K562 (cell line): Measurements from ENCODE around the gene PSRC1. TPM values are rescaled to one million over a fixed set of nuclear protein-coding genes. Genes with fewer than 3 reads are reported as not detected.

Experiments used
- COPS2 ChIP-seq: fragments of 450-650 bp; conservative IDR thresholded peaks from 2 replicates; pipeline ENCODE4 v1.6.1; 2016; ENCODE audit warnings: mild to moderate bottlenecking, moderate library complexity
- GTF2A2 ChIP-seq: IDR thresholded peaks from 2 replicates; pipeline ENCODE4 v1.6.1; 2016; ENCODE audit warnings: mild to moderate bottlenecking, missing genetic modification characterization, missing compliant biosample characterization
- HDAC8 ChIP-seq: fragments of 450-650 bp; IDR thresholded peaks from 2 replicates; pipeline ENCODE4 v1.6.1; 2016; ENCODE audit warnings: mild to moderate bottlenecking, missing genetic modification characterization, moderate library complexity, missing compliant biosample characterization
- MIER1 ChIP-seq: fragments of 450-650 bp; IDR thresholded peaks from 2 replicates; pipeline ENCODE4 v1.6.1; 2016; ENCODE audit warnings: antibody characterized with exemption, mild to moderate bottlenecking, low read depth
- NCOR1 ChIP-seq: fragments of 450-650 bp; IDR thresholded peaks from 2 replicates; pipeline ENCODE4 v1.6.1; 2016; ENCODE audit warnings: mild to moderate bottlenecking, moderate library complexity
- NR3C1 ChIP-seq: sonication (generic); formaldehyde crosslinking; IDR thresholded peaks from 2 replicates; pipeline ENCODE4 v1.8.1; 2022; ENCODE audit warnings: missing genetic modification reagents
- PRPF4 ChIP-seq: fragments of 200-400 bp; formaldehyde crosslinking; IDR thresholded peaks from one replicate; pipeline ENCODE4 v1.6.1; 2017; ENCODE audit warnings: low read length, low read depth, mild to moderate bottlenecking; ENCODE audit not compliant: insufficient read depth, poor library complexity, severe bottlenecking
- RBBP5 ChIP-seq: fragments of 200-600 bp; sonication (generic); IDR thresholded peaks from 2 replicates; pipeline ENCODE4 v1.6.1; 2012; ENCODE audit warnings: borderline replicate concordance, mild to moderate bottlenecking, low read length, control low read depth, inconsistent platforms; ENCODE audit not compliant: insufficient read depth, poor library complexity, severe bottlenecking
- RCOR1 ChIP-seq, 2 experiments: IDR thresholded peaks; 2 replicates each; pipeline ENCODE4 v1.6.1; 2012; ENCODE audit warnings: low read depth in 2 of 2, low read length in 2 of 2, borderline replicate concordance in 1 of 2, improper control_type of control experiment in 1 of 2
- RFX7 ChIP-seq: fragments of 250-450 bp; sonication (Bioruptor Pico); IDR thresholded peaks from 2 replicates; pipeline ENCODE4 v1.5.1; 2021; ENCODE audit warnings: mild to moderate bottlenecking
- SRSF1 ChIP-seq: fragments of 200-400 bp; formaldehyde crosslinking; IDR thresholded peaks from 2 replicates; pipeline ENCODE4 v1.6.1; 2017; ENCODE audit warnings: mild to moderate bottlenecking, low read depth, low read length, moderate library complexity
- TCF15 ChIP-seq: fragments of 250-450 bp; sonication (Bioruptor Pico); IDR thresholded peaks from 2 replicates; pipeline ENCODE4 v1.8.0; 2022; ENCODE audit warnings: moderate library complexity, mild to moderate bottlenecking, inconsistent platforms
- TEAD2 ChIP-seq: fragments of 450-650 bp; IDR thresholded peaks from 2 replicates; pipeline ENCODE4 v1.6.1; 2016; ENCODE audit warnings: missing genetic modification characterization, control low read depth, missing compliant biosample characterization
- TGIF2 ChIP-seq: sonication (generic); formaldehyde crosslinking; IDR thresholded peaks from 2 replicates; pipeline ENCODE4 v1.8.1; 2022; ENCODE audit warnings: mild to moderate bottlenecking, missing genetic modification reagents, moderate library complexity
- ZNF134 ChIP-seq: fragments of 250-450 bp; sonication (Bioruptor Pico); conservative IDR thresholded peaks from 2 replicates; pipeline ENCODE4 v1.4.0; 2020
- ZNF143 ChIP-seq: sonication (generic); formaldehyde crosslinking; IDR thresholded peaks from 2 replicates; pipeline ENCODE4 v1.9.0; 2022; ENCODE audit warnings: mild to moderate bottlenecking, missing genetic modification reagents
- ZNF3 ChIP-seq: fragments of 250-450 bp; sonication (Bioruptor Pico); IDR thresholded peaks from 2 replicates; pipeline ENCODE4 v1.5.0; 2021; ENCODE audit warnings: mild to moderate bottlenecking, moderate library complexity
- ZNF444 ChIP-seq: fragments of 250-450 bp; sonication (Bioruptor Pico); IDR thresholded peaks from 2 replicates; pipeline ENCODE4 v1.4.0; 2020; ENCODE audit warnings: mild to moderate bottlenecking, moderate library complexity
- ZNF695 ChIP-seq: fragments of 450-650 bp; formaldehyde crosslinking; IDR thresholded peaks from 2 replicates; pipeline ENCODE4 v1.4.0; 2020; ENCODE audit warnings: mild to moderate bottlenecking, moderate library complexity
- polyA plus RNA-seq, 8 experiments: library from polyadenylated mRNA; depleted of rRNA in 4 of 8; stranded (reverse) in 5 of 8; unstranded in 3 of 8; fragments of >200 nt; fragmentation: Nextera tagmentation in 2 of 8; fragmentation: Illumina TruSeq in 1 of 8; extraction: Ambion mirVana in 2 of 8; extraction: Trizol in 1 of 8; gene quantifications; 2 replicates each; pipeline versions ENCODE4 v1.2.1 to v1.2.3, GENCODE V29; 2011 to 2014; ENCODE audit warnings: inconsistent platforms in 1 of 8, missing spikeins in 1 of 8
- total RNA-seq, 7 experiments: library from RNA; depleted of rRNA in 6 of 7; stranded (reverse); fragments of >200 nt in 6 of 7; fragmentation: Illumina TruSeq in 2 of 7; extraction: Trizol in 2 of 7; gene quantifications; 2 replicates each; pipeline versions ENCODE4 v1.2.1 to v1.2.3, GENCODE V29; 2011 to 2021; ENCODE audit warnings: low replicate concordance in 1 of 7
- TF ChIP-seq, protein P1 (sequence below): fragments of 200-800 bp; sonication (Bioruptor generic); IDR thresholded peaks from 2 replicates; pipeline ENCODE4 v1.6.1; 2017; ENCODE audit warnings: missing genetic modification characterization, missing compliant biosample characterization
- TF ChIP-seq, protein P2 (sequence below): fragments of 450-650 bp; IDR thresholded peaks from 2 replicates; pipeline ENCODE4 v1.6.1; 2018; ENCODE audit warnings: mild to moderate bottlenecking, low read depth; ENCODE audit not compliant: partially characterized antibody
- TF ChIP-seq, protein P3 (sequence below): fragments of 450-650 bp; conservative IDR thresholded peaks from 2 replicates; pipeline ENCODE4 v1.6.1; 2016; ENCODE audit warnings: missing genetic modification characterization, low read depth, mild to moderate bottlenecking, missing compliant biosample characterization, moderate library complexity

The PSRC1 gene
- total and polyA plus RNA-seq, 9 of the 15 experiments (the other 6 are each of a cell fraction or from before 2014, with no cell fraction given): 6.5 to 65.2 (median 39.3) TPM

- TF ChIP-seq, protein P1, sequence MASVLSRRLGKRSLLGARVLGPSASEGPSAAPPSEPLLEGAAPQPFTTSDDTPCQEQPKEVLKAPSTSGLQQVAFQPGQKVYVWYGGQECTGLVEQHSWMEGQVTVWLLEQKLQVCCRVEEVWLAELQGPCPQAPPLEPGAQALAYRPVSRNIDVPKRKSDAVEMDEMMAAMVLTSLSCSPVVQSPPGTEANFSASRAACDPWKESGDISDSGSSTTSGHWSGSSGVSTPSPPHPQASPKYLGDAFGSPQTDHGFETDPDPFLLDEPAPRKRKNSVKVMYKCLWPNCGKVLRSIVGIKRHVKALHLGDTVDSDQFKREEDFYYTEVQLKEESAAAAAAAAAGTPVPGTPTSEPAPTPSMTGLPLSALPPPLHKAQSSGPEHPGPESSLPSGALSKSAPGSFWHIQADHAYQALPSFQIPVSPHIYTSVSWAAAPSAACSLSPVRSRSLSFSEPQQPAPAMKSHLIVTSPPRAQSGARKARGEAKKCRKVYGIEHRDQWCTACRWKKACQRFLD: peak; percentile 78; the same call in 1 of the 2 replicates
- TF ChIP-seq HDAC8 (tag) (0 out of 2 replicates have a peak, but pooled peaks have one; percentile 57), RCOR1 (IDR thresholded peaks at IDR 0.05; ENCODE audit: borderline replicate concordance in 1 of 2, low read depth in 2 of 2, low read length in 2 of 2) (0 out of 4 replicates have a peak, but pooled peaks of 1 of the 2 experiments have one; percentile 23), ZNF134 (CRISPR knock-in tag) (no peak), ZNF3 (CRISPR knock-in tag) (no peak), ZNF695 (CRISPR knock-in tag) (no peak), TGIF2 (CRISPR knock-in tag) (no peak), COPS2 (no peak), PRPF4 (no peak), ZNF444 (CRISPR knock-in tag) (no peak), NR3C1 (CRISPR knock-in tag) (no peak), MIER1 (no peak), SRSF1 (no peak), TEAD2 (tag) (peak; percentile 34; the same call in 1 of the 2 replicates), ZNF143 (no peak), TCF15 (CRISPR knock-in tag) (no peak), RFX7 (no peak), NCOR1 (no peak), RBBP5 (no peak), GTF2A2 (tag) (no peak)
- TF ChIP-seq, protein P2, sequence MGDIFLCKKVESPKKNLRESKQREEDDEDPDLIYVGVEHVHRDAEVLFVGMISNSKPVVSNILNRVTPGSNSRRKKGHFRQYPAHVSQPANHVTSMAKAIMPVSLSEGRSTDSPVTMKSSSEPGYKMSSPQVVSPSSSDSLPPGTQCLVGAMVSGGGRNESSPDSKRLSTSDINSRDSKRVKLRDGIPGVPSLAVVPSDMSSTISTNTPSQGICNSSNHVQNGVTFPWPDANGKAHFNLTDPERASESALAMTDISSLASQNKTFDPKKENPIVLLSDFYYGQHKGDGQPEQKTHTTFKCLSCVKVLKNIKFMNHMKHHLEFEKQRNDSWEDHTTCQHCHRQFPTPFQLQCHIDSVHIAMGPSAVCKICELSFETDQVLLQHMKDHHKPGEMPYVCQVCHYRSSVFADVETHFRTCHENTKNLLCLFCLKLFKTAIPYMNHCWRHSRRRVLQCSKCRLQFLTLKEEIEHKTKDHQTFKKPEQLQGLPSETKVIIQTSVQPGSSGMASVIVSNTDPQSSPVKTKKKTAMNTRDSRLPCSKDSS: no peak
- TF ChIP-seq, protein P3, sequence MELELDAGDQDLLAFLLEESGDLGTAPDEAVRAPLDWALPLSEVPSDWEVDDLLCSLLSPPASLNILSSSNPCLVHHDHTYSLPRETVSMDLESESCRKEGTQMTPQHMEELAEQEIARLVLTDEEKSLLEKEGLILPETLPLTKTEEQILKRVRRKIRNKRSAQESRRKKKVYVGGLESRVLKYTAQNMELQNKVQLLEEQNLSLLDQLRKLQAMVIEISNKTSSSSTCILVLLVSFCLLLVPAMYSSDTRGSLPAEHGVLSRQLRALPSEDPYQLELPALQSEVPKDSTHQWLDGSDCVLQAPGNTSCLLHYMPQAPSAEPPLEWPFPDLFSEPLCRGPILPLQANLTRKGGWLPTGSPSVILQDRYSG (tag): peak; percentile 86; the same call in 1 of the 2 replicates
Observed at GRCh38 chr1:109290998-109291397, 8.1 kb upstream of the PSRC1 start (continued).
